Adrenal gland (tissue), 12 donors: Measurements from ENCODE around the gene AK3. TPM values are rescaled to one million over a fixed set of nuclear protein-coding genes. Genes with fewer than 3 reads are reported as not detected.
"Not testable (repeated sequence)": the region's sequence is repeated elsewhere in the genome, so short reads cannot be mapped to it uniquely, and the experiment has no call there.

Experiments
- DNase-seq, 7 donors: peaks; one replicate each; pipeline ENCODE4 v3.0.0-alpha.2; 2019 to 2020
- H3K27ac ChIP-seq, 5 donors: fragments of 200-600 bp; sonication (generic) in 4 of 5; 1 replicate in 3 of 5; 2 replicates in 2 of 5; pipeline versions ENCODE4 v1.5.1 to v1.8.0; 2016 to 2020; ENCODE audit warnings: mild to moderate bottlenecking in 1 of 5
- H3K27me3 ChIP-seq: fragments of 200-600 bp; 2 replicates; pipeline ENCODE4 v1.8.0; 2021
- H3K36me3 ChIP-seq, 2 donors: fragments of 200-600 bp; replicated peaks in 1 of 2; 1 replicate in 1 of 2; 2 replicates in 1 of 2; pipeline versions ENCODE4 v1.5.1 to v1.8.0; 2018 to 2022
- H3K4me1 ChIP-seq, 2 donors: fragments of 200-600 bp; replicated peaks in 1 of 2; 1 replicate in 1 of 2; 2 replicates in 1 of 2; pipeline versions ENCODE4 v1.5.1 to v1.8.0; 2018 to 2021
- H3K4me3 ChIP-seq, 4 donors: fragments of 200-600 bp; sonication (generic) in 3 of 4; one replicate each; pipeline ENCODE4 v1.5.1; 2016 to 2018
- H3K9me3 ChIP-seq, 3 donors: fragments of 200-600 bp; sonication (generic) in 1 of 3; replicated peaks in 1 of 3; 1 replicate in 2 of 3; 2 replicates in 1 of 3; pipeline versions ENCODE4 v1.5.1 to v1.8.0; 2016 to 2021
- POLR2A ChIP-seq, 2 donors: fragments of 450-650 bp; IDR thresholded peaks; one replicate each; pipeline ENCODE4 v1.6.1; 2017; ENCODE audit warnings: antibody characterized with exemption in 2 of 2, mild to moderate bottlenecking in 2 of 2, moderate library complexity in 1 of 2
- whole genome bisulfite sequencing, 4 donors: extraction: QIAGEN DNeasy Blood & Tissue Kit in 2 of 4; methylation state at CpG; one replicate each; pipeline versions ENCODE4 v1.1.5 to v1.1.7; 2013 to 2017; 5-methylcytosine and 5-hydroxymethylcytosine counted together
- intact Hi-C, 2 donors: fragments of 100-400 bp; cut with DNase I; formaldehyde crosslinking; loops; one replicate each; pipeline versions ENCODE4 v1.14.1 to v1.15.0; 2022 to 2023
- polyA plus RNA-seq, 3 donors: library from polyadenylated mRNA; stranded (reverse); fragments of 200-250 nt in 2 of 3; fragments of 350-450 nt in 1 of 3; fragmentation: Illumina TruSeq in 1 of 3; extraction: RNeasy Lipid Tissue Mini Kit (QIAGEN cat#74804) in 1 of 3; gene quantifications; one replicate each; pipeline ENCODE4 v1.2.3, GENCODE V29; 2013 to 2014
- total RNA-seq, 9 donors: library from RNA; depleted of rRNA in 4 of 9; stranded (reverse); fragments of >200 nt in 4 of 9; fragments of 120-200 nt in 1 of 9; fragmentation: NEBNext Ultra II Directional in 1 of 9; extraction: Animal tissue kit (Norgen Biotek cat#: 25700) in 1 of 9; gene quantifications; one replicate each; pipeline versions ENCODE4 v1.1.0 to v1.2.4, GENCODE V29; 2013 to 2023
- TF ChIP-seq, protein P1 (sequence below), 6 experiments: fragments of 450-650 bp in 4 of 6; fragments of 200-600 bp in 2 of 6; sonication (generic) in 1 of 6; IDR thresholded peaks; 1 replicate in 5 of 6; 2 replicates in 1 of 6; pipeline versions ENCODE4 v1.5.1 to v1.8.0; 2016 to 2021; ENCODE audit warnings: antibody characterized with exemption in 6 of 6, mild to moderate bottlenecking in 2 of 6, moderate library complexity in 1 of 6
- donor health status: healthy with polysubstance abuse.
- donor health status: Bipolar disorder and iron deficiency.
- donor health status: DM: yes; HTN: yes; CAD: no.
- donor health status: DM: no; HTN: no; CAD: no.
- donor health status: DM: no; HTN: no; CAD: no.
- donor health status: DM: yes; HTN: yes; CAD: no.

Gene AK3
- total and polyA plus RNA-seq, 12 donors = 31.6 to 237 (median 113) TPM

- WGBS, 4 donors = 69 to 87% (median 83%) methylated on average over 4 of the region's 4 CpGs
- TF ChIP-seq, protein P1, sequence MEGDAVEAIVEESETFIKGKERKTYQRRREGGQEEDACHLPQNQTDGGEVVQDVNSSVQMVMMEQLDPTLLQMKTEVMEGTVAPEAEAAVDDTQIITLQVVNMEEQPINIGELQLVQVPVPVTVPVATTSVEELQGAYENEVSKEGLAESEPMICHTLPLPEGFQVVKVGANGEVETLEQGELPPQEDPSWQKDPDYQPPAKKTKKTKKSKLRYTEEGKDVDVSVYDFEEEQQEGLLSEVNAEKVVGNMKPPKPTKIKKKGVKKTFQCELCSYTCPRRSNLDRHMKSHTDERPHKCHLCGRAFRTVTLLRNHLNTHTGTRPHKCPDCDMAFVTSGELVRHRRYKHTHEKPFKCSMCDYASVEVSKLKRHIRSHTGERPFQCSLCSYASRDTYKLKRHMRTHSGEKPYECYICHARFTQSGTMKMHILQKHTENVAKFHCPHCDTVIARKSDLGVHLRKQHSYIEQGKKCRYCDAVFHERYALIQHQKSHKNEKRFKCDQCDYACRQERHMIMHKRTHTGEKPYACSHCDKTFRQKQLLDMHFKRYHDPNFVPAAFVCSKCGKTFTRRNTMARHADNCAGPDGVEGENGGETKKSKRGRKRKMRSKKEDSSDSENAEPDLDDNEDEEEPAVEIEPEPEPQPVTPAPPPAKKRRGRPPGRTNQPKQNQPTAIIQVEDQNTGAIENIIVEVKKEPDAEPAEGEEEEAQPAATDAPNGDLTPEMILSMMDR (IDR thresholded peaks at IDR 0.05) = no peak
- no peak for TF ChIP-seq POLR2A (IDR thresholded peaks at IDR 0.05)
Measured at GRCh38 chr9:4786599-4786998, 45.6 kb upstream of the AK3 start.

GRCh38 chr9:4784403-4784802 is 43.4 kb upstream of the AK3 start:
- Histone ChIP-seq H3K4me1 (no peaks in the 10 kb centered on the region), H3K9me3 (no peaks in the 10 kb centered on the region), H3K27me3 (no peaks in the 10 kb centered on the region), H3K27ac (no peak overlapping the region), H3K36me3 (no peaks in the 10 kb centered on the region), H3K4me3 (no peak overlapping the region)
- 73 to 79% (median 75%) methylated on average over 2 of the region's 2 CpGs for WGBS, 4 donors
- no peak for TF ChIP-seq POLR2A (IDR thresholded peaks at IDR 0.05)
- TF ChIP-seq, protein P1 (IDR thresholded peaks at IDR 0.05) = no peak
- intact Hi-C loops = no loop called here
- no peak for DNase-seq

More at GRCh38 chr9:4786599-4786998, 45.6 kb upstream of the AK3 start:
- peaks cover under 1% of the 10 kb centered on the region in 2 donors for H3K4me1 ChIP-seq
- intact Hi-C loops = no loop called here
- H3K36me3 ChIP-seq = no peaks in the 10 kb centered on the region
- no peak overlapping the region for H3K27ac ChIP-seq
- no peak overlapping the region for H3K4me3 ChIP-seq
- H3K27me3 ChIP-seq = no peaks in the 10 kb centered on the region
- no peak for DNase-seq
- no peaks in the 10 kb centered on the region for H3K9me3 ChIP-seq

DNA sequence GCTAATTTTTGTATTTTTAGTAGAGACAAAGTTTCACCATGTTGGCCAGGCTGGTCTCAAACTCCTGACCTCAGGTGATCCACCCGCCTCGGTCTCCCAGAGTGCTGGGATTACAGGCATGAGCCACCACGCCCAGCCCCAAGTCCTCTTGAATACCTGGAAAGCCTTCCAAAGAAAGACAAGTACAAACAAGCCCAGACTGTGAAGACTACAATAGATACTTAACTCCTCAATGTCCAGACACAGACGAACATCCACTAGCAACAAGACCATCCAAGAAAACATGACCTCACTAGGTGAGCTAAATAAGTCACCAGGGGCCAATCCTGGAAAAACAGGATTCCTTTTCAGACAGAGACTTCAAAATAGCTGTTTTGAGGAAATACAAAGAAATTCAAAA is 42.2 kb upstream of the AK3 start:
- 86 to 91% (median 90%) methylated on average over 4 of the region's 4 CpGs for WGBS, 4 donors
- intact Hi-C loops, H3K27me3 ChIP-seq, H3K36me3 ChIP-seq, DNase-seq, H3K4me3 ChIP-seq, H3K4me1 ChIP-seq, H3K27ac ChIP-seq, H3K9me3 ChIP-seq: not testable (repeated sequence)

DNA sequence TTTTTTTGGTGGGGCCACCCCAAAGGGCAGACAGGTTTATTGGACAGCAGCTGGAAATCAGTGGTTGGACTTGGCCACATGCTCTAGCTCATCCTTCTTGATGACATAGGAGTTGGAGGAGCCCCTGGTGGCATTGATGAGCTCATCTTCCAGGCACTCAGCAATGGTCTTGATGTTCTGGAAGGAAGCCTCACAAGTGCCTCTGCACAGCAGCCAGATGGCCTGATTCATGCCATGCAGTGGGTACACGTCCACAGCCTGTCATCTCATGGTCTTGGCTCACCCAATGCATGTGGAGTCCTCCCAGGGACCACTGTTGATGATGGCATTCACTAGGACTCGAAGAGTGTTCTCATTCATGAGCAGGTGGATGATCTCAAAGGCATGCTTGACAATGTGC is 40.4 kb upstream of the AK3 start:
- Histone ChIP-seq H3K27me3 (no peaks in the 10 kb centered on the region), H3K9me3 (no peaks in the 10 kb centered on the region), H3K4me1 (no peaks in the 10 kb centered on the region), H3K36me3 (no peaks in the 10 kb centered on the region), H3K27ac (no peak overlapping the region), H3K4me3 (no peak overlapping the region)
- intact Hi-C loops = no loop called here
- DNase-seq = no peak
- no peak for TF ChIP-seq POLR2A (IDR thresholded peaks at IDR 0.05)
- TF ChIP-seq, protein P1 (IDR thresholded peaks at IDR 0.05) = no peak
- 42 to 74% (median 69%) methylated on average over 2 of the region's 2 CpGs for WGBS, 4 donors

GRCh38 chr9:4780651-4781050 is 39.6 kb upstream of the AK3 start:
- no peaks in the 10 kb centered on the region for H3K36me3 ChIP-seq
- 82 to 91% (median 88%) methylated on average over 1 of the region's 1 CpG for WGBS, 4 donors
- TF ChIP-seq, protein P1 (IDR thresholded peaks at IDR 0.05) = no peak
- TF ChIP-seq POLR2A (IDR thresholded peaks at IDR 0.05) = no peak
- H3K9me3 ChIP-seq = no peaks in the 10 kb centered on the region
- intact Hi-C loops = no loop called here
- no peak overlapping the region for H3K27ac ChIP-seq
- DNase-seq = no peak
- H3K4me1 ChIP-seq = no peaks in the 10 kb centered on the region
- H3K4me3 ChIP-seq = no peak overlapping the region
- H3K27me3 ChIP-seq = no peaks in the 10 kb centered on the region

DNA sequence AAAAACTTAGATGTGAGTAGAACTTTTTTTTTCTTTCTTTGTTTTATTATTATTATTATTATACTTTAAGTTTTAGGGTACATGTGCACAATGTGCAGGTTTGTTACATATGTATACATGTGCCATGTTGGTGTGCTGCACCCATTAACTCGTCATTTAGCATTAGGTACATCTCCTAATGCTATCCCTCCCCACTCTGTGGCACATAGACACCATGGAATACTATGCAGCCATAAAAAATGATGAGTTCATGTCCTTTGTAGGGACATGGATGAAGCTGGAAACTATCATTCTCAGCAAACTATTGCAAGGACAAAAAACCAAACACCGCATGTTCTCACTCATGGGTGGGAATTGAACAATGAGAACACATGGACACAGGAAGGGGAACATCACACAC is 34.0 kb upstream of the AK3 start:
- 71 to 91% (median 83%) methylated on average over 1 to 2 of the region's 2 CpGs for WGBS, 4 donors
- intact Hi-C loops = not testable (repeated sequence)

More for the DNA sequence above, 34.0 kb upstream of the AK3 start:
- not testable (repeated sequence) for H3K36me3 ChIP-seq, H3K27me3 ChIP-seq, DNase-seq, H3K4me3 ChIP-seq, H3K9me3 ChIP-seq, H3K27ac ChIP-seq
- peaks cover 7 to 11% of the 10 kb centered on the region in 2 donors for H3K4me1 ChIP-seq
